Activated naive CD8-positive, alpha-beta T cell treated with anti-CD3 and anti-CD28 coated beads, Interleukin-2, amount 50 U/mL, for 24 hours (primary cell): ENCODE measurements around the gene LMO1.

ENCODE experiments used
- ATAC-seq: fragments of 150-1000 bp; cut with Tn5 transposase; one replicate; pipeline ENCODE4 v1.10.0; 2021
- DNase-seq: peaks from one replicate; pipeline ENCODE4 v3.0.0; 2021
- H3K27ac Mint-ChIP-seq: one replicate; pipeline ENCODE4 v1.8.0; 2021; ENCODE audit warnings: mild to moderate bottlenecking, mixed read lengths
- H3K27me3 Mint-ChIP-seq: one replicate; pipeline ENCODE4 v1.8.0; 2021; ENCODE audit warnings: mixed read lengths
- H3K36me3 Mint-ChIP-seq: one replicate; pipeline ENCODE4 v1.8.0; 2021; ENCODE audit warnings: low read depth, mixed read lengths
- H3K4me1 Mint-ChIP-seq: one replicate; pipeline ENCODE4 v1.8.0; 2021; ENCODE audit warnings: mixed read lengths
- H3K4me3 Mint-ChIP-seq: one replicate; pipeline ENCODE4 v1.8.0; 2021; ENCODE audit warnings: mild to moderate bottlenecking, moderate library complexity, mixed read lengths
- H3K9me3 Mint-ChIP-seq: one replicate; pipeline ENCODE4 v1.8.0; 2021; ENCODE audit warnings: mixed read lengths

The LMO1 gene

DNA sequence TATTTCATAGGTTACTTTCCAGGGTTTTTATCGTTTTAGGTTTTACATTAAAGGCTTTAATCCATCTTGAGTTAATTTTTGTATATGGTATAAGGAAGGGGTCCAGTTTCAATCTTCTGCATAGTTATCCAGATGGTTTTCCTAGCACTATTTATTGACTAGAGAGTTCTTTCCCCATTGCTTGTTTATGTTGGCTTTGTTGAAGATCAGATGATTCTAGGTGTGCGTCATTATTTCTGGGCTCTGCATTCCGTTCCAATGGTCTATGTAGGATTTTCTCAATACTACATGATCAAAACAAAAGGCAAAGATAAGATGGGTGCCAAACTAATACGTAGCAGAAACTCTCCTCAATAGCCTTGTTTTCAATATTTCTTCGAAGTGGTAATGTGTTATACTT lies 80.6 kb downstream of the LMO1 start:
- Mint-ChIP-seq H3K27me3 (peaks cover 24% of the 10 kb centered on the region), H3K4me1 (no peaks in the 10 kb centered on the region), H3K9me3 (peaks cover 4% of the 10 kb centered on the region), H3K27ac (no peak overlapping the region), H3K4me3 (no peak overlapping the region), H3K36me3 (no peaks in the 10 kb centered on the region)
- ATAC-seq (no peak), DNase-seq (no peak)

DNA sequence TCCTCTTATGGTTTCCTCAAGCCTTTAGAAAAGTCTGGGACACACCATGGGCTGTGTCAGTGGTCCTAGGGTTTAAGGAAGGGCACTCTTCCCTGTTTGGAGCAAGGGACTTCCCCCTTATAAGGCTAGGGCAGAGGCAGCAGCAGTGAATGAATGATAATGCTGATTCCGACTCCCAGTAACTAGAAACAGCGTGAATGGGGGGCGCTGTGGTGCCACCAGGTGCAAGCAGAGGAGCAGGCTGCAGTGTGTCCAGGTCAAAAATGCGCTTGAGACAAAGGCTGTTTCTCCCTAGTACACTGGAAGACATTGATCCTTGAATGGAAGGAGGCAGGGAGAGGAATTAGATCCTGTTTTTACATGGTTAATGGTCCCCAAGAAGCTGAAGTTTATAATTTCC lies 83.2 kb downstream of the LMO1 start:
- H3K9me3 Mint-ChIP-seq, result peaks cover 4% of the 10 kb centered on the region
- no peaks in the 10 kb centered on the region for H3K4me1 Mint-ChIP-seq
- H3K36me3 Mint-ChIP-seq, result no peaks in the 10 kb centered on the region
- ATAC-seq (no peak), DNase-seq (no peak)
- peaks cover 14% of the 10 kb centered on the region for H3K27me3 Mint-ChIP-seq
- no peak overlapping the region for H3K27ac Mint-ChIP-seq
- no peak overlapping the region for H3K4me3 Mint-ChIP-seq

DNA sequence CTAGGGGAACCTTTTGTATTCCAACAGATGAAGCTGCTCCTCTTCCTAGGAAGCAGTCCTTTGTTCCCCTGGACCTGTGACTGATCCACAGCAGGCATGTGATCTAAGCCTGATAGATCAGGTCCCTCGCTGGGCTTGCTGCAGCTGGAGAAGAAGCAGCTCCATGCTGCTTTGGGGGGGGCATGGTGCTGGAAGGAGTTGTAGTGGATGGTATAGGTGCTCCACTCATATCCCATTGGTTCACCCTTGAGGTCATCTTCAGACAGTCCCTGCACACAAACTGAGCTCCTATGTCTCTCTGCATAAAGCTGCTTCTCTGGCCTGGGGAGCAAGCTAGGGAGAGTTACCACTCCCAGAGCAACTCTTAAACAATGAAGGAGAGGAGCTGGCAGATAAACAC lies 85.4 kb downstream of the LMO1 start:
- no peaks in the 10 kb centered on the region for H3K4me1 Mint-ChIP-seq
- no peaks in the 10 kb centered on the region for H3K9me3 Mint-ChIP-seq

DNA sequence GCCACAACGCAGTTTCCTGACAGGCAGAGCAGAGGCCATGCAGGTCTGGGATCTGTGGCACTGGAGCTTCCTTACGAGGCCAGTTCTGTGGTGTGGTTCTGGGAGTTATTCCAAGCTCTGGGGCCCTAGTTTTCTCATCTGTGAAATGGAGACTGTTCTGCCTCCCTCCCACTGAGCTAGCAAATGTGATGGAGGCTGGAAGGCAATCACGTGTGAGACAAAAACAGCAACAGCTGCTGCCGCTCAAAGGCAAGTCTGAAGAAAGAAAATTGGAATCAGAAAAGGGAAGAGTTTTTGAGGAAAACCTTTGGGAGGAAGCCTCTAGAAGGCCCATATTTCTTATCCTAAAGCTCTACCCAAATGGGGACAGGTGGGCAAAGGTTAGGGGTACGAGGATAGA lies 86.5 kb downstream of the LMO1 start:
- DNase-seq (no peak), ATAC-seq (no peak)
- Mint-ChIP-seq H3K27ac (no peak overlapping the region), H3K9me3 (no peaks in the 10 kb centered on the region), H3K27me3 (peaks cover 11% of the 10 kb centered on the region), H3K4me3 (no peak overlapping the region), H3K4me1 (no peaks in the 10 kb centered on the region), H3K36me3 (no peaks in the 10 kb centered on the region)

More for the DNA sequence above, 85.4 kb downstream of the LMO1 start:
- H3K4me3 Mint-ChIP-seq, result no peak overlapping the region
- H3K27ac Mint-ChIP-seq, result no peak overlapping the region
- no peaks in the 10 kb centered on the region for H3K36me3 Mint-ChIP-seq
- H3K27me3 Mint-ChIP-seq, result peaks cover 8% of the 10 kb centered on the region
- DNase-seq (no peak), ATAC-seq (no peak)
